ENCODE data around the gene GPRIN1.

The GPRIN1 gene

DNA sequence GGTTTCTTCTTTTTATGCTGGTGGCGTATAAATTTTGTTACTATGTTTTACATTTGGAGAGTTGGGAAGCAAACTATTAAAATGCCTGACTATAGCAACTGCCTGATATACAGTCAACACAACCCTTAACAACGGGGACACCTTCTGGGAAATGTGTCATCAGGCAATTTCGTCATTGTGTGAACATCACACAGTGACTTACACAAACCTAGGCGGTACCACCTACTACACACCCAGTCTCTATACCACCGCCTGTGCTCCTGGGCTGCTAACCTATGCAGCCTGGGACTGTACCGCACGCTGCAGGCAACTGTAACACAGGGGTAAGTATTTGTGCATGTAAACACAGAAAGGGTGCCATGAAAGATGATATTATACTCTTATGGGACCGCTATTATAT, 62.2 kb downstream of the GPRIN1 start:
- in situ Hi-C loops (cut with MboI; ENCODE audit: low sequenced_read_pairs), result no loop called here
